HCT116 (cell line): ENCODE data around the gene SLCO2B1.

ENCODE experiments used
- ELF1 ChIP-seq: IDR thresholded peaks from 2 replicates; pipeline ENCODE4 v1.6.1; 2012; ENCODE audit warnings: low read depth, borderline replicate concordance
- EZH2 ChIP-seq: fragments of 200-600 bp; sonication (generic); IDR thresholded peaks from 2 replicates; pipeline ENCODE4 v1.6.1; 2017; ENCODE audit warnings: antibody characterized with exemption, mixed run types
- EZH2phosphoT487 ChIP-seq: fragments of 200-600 bp; IDR thresholded peaks from 2 replicates; pipeline ENCODE4 v1.6.1; 2018; ENCODE audit warnings: antibody characterized with exemption, borderline replicate concordance
- TF ChIP-seq, protein P1 (sequence below), 3 experiments: fragments of 200-600 bp in 1 of 3; sonication (generic) in 1 of 3; IDR thresholded peaks in 2 of 3; conservative IDR thresholded peaks in 1 of 3; 2 replicates each; pipeline ENCODE4 v1.5.1; 2012 to 2017; ENCODE audit warnings: low read depth in 2 of 3, low read length in 2 of 3, antibody characterized with exemption in 1 of 3, borderline replicate concordance in 1 of 3, control low read depth in 1 of 3, mild to moderate bottlenecking in 1 of 3, mixed read lengths in 1 of 3, mixed run types in 1 of 3, moderate library complexity in 1 of 3; ENCODE audit not compliant: insufficient read depth in 1 of 3
- TF ChIP-seq, protein P2 (sequence below): IDR thresholded peaks from 2 replicates; pipeline ENCODE4 v1.6.1; 2012; ENCODE audit warnings: low read depth

- TF ChIP-seq EZH2 (no peak), ELF1 (no peak), EZH2phosphoT487 (no peak)
- TF ChIP-seq, protein P1, sequence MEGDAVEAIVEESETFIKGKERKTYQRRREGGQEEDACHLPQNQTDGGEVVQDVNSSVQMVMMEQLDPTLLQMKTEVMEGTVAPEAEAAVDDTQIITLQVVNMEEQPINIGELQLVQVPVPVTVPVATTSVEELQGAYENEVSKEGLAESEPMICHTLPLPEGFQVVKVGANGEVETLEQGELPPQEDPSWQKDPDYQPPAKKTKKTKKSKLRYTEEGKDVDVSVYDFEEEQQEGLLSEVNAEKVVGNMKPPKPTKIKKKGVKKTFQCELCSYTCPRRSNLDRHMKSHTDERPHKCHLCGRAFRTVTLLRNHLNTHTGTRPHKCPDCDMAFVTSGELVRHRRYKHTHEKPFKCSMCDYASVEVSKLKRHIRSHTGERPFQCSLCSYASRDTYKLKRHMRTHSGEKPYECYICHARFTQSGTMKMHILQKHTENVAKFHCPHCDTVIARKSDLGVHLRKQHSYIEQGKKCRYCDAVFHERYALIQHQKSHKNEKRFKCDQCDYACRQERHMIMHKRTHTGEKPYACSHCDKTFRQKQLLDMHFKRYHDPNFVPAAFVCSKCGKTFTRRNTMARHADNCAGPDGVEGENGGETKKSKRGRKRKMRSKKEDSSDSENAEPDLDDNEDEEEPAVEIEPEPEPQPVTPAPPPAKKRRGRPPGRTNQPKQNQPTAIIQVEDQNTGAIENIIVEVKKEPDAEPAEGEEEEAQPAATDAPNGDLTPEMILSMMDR (IDR thresholded peaks at IDR 0.05 in 2 of 3, conservative IDR thresholded peaks at IDR 0.05 in 1 of 3; ENCODE audit: borderline replicate concordance in 1 of 3, insufficient read depth in 1 of 3, low read depth in 2 of 3, low read length in 2 of 3) = no peak
- TF ChIP-seq, protein P2, sequence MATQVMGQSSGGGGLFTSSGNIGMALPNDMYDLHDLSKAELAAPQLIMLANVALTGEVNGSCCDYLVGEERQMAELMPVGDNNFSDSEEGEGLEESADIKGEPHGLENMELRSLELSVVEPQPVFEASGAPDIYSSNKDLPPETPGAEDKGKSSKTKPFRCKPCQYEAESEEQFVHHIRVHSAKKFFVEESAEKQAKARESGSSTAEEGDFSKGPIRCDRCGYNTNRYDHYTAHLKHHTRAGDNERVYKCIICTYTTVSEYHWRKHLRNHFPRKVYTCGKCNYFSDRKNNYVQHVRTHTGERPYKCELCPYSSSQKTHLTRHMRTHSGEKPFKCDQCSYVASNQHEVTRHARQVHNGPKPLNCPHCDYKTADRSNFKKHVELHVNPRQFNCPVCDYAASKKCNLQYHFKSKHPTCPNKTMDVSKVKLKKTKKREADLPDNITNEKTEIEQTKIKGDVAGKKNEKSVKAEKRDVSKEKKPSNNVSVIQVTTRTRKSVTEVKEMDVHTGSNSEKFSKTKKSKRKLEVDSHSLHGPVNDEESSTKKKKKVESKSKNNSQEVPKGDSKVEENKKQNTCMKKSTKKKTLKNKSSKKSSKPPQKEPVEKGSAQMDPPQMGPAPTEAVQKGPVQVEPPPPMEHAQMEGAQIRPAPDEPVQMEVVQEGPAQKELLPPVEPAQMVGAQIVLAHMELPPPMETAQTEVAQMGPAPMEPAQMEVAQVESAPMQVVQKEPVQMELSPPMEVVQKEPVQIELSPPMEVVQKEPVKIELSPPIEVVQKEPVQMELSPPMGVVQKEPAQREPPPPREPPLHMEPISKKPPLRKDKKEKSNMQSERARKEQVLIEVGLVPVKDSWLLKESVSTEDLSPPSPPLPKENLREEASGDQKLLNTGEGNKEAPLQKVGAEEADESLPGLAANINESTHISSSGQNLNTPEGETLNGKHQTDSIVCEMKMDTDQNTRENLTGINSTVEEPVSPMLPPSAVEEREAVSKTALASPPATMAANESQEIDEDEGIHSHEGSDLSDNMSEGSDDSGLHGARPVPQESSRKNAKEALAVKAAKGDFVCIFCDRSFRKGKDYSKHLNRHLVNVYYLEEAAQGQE = no peak
Observed at GRCh38 chr11:75114465-75114864, 36.4 kb upstream of the SLCO2B1 start.
